Cardiac muscle cell (in vitro differentiated cells and primary cell): ENCODE measurements around the gene GALNT16. TPM values are rescaled to one million over a fixed set of nuclear protein-coding genes. Genes with fewer than 3 reads are reported as not detected.

Experiments used
- DNase-seq, 2 donors: peaks; one replicate each; pipeline versions ENCODE4 v3.0.0 to v3.0.0-alpha.2; 2010 to 2017; ENCODE audit warnings: low read depth in 1 of 2, low spot score in 1 of 2
- H3K27ac ChIP-seq: fragments of 200-600 bp; sonication (generic); 2 replicates; pipeline ENCODE4 v1.5.1; 2016
- H3K27me3 ChIP-seq: fragments of 200-600 bp; sonication (generic); 2 replicates; pipeline ENCODE4 v1.6.0; 2016; ENCODE audit warnings: control low read depth
- H3K36me3 ChIP-seq: fragments of 200-600 bp; sonication (generic); 2 replicates; pipeline ENCODE4 v1.5.1; 2016; ENCODE audit warnings: control low read depth
- H3K4me1 ChIP-seq: fragments of 200-600 bp; sonication (generic); 2 replicates; pipeline ENCODE4 v1.8.1; 2017; ENCODE audit warnings: low read depth, mild to moderate bottlenecking, mixed run types
- H3K4me3 ChIP-seq: fragments of 200-600 bp; sonication (generic); 2 replicates; pipeline ENCODE4 v1.5.1; 2016; ENCODE audit warnings: mild to moderate bottlenecking
- H3K9me3 ChIP-seq: fragments of 200-600 bp; sonication (generic); 2 replicates; pipeline ENCODE4 v1.5.1; 2017; ENCODE audit warnings: low read depth, mild to moderate bottlenecking, control low read depth
- polyA plus RNA-seq: library from polyadenylated mRNA; unstranded; fragments of >200 nt; fragmentation: Nextera tagmentation; extraction: Ambion mirVana; gene quantifications from 2 replicates; pipeline ENCODE4 v1.2.1, GENCODE V29; 2016
- total RNA-seq: library from RNA; depleted of rRNA; stranded (reverse); fragments of >200 nt; gene quantifications from 2 replicates; pipeline ENCODE4 v1.2.3, GENCODE V29; 2016
- TF ChIP-seq, protein P1 (sequence below): IDR thresholded peaks from 2 replicates; pipeline ENCODE4 v1.5.1; 2012; ENCODE audit warnings: low read depth, mild to moderate bottlenecking, low read length

GALNT16 gene
- total and polyA plus RNA-seq, 2 experiments from 2014 or later = 5.8 to 7.7 TPM

DNA sequence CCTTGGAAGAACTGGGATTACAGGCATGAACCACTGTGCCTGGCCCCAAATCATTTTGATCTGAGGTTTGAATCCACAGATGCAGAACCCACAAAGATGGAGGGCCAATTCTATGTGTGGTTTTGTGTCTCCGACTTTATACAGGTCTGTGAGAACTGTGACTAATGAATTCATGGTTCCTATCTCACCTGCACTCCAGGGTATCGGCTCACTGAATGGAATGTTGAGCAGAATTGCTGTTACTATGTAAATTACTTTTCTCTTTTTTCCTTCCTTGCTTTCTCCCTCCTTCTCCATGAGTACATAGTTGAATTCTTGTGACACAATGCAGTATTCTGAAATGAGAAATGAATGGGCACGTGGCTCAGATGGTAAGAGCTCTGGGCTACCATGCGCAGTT, 21.1 kb upstream of the GALNT16 start:
- TF ChIP-seq, protein P1, sequence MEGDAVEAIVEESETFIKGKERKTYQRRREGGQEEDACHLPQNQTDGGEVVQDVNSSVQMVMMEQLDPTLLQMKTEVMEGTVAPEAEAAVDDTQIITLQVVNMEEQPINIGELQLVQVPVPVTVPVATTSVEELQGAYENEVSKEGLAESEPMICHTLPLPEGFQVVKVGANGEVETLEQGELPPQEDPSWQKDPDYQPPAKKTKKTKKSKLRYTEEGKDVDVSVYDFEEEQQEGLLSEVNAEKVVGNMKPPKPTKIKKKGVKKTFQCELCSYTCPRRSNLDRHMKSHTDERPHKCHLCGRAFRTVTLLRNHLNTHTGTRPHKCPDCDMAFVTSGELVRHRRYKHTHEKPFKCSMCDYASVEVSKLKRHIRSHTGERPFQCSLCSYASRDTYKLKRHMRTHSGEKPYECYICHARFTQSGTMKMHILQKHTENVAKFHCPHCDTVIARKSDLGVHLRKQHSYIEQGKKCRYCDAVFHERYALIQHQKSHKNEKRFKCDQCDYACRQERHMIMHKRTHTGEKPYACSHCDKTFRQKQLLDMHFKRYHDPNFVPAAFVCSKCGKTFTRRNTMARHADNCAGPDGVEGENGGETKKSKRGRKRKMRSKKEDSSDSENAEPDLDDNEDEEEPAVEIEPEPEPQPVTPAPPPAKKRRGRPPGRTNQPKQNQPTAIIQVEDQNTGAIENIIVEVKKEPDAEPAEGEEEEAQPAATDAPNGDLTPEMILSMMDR = no peak
- H3K27ac ChIP-seq = no peak overlapping the region
- H3K9me3 ChIP-seq = no peaks in the 10 kb centered on the region

DNA sequence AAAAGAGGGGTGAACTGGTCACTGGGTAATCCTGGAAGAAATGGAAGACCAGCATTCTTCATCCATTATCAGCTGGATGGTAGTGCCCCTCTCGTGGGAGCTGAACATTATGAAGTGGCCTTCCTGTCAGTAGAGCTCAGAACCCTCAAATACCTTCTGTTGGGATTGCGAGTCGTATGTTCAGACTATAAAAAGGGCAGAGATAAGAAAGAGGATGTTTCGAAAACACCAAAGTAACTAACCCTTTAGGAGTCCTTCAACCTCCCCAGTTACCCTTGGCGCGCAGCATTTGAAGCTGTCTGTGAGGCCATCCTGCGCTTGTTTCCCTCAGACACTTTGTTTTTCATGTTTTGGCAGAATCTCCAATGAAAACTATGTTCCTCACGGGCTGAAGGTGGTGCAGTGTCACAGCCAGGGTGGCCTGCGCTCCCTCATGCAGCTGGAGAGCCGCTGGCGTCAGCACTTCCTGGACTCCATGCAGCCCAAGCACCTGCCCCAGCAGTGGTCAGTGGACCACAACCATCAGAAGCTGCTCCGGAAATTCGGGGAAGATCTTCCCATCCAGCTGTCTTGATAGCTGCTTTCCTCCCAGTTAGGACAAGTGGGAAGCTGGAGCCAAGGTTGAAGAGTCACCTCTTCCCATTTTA, 19.3 kb upstream of the GALNT16 start:
- Histone ChIP-seq H3K4me1 (peaks cover 12% of the 10 kb centered on the region), H3K27ac (peak overlapping the region; percentile 81), H3K9me3 (no peaks in the 10 kb centered on the region), H3K27me3 (no peaks in the 10 kb centered on the region), H3K36me3 (peaks cover 25% of the 10 kb centered on the region), H3K4me3 (no peak overlapping the region)
- TF ChIP-seq, protein P1 = no peak
- DNase-seq = peak in 1 of 2 donors; percentile 40

More for the DNA sequence above, 21.1 kb upstream of the GALNT16 start:
- Histone ChIP-seq H3K27me3 (no peaks in the 10 kb centered on the region), H3K36me3 (peaks cover 28% of the 10 kb centered on the region), H3K4me1 (peaks cover 12% of the 10 kb centered on the region), H3K4me3 (no peak overlapping the region)
- DNase-seq = no peak

- no peak for DNase-seq
- no peak overlapping the region for H3K4me3 ChIP-seq
- H3K27me3 ChIP-seq = no peaks in the 10 kb centered on the region
- H3K27ac ChIP-seq = no peak overlapping the region
- TF ChIP-seq, protein P1 = no peak
- H3K4me1 ChIP-seq = peaks cover 12% of the 10 kb centered on the region
- H3K36me3 ChIP-seq = peaks cover 17% of the 10 kb centered on the region
- H3K9me3 ChIP-seq = no peaks in the 10 kb centered on the region
Measured at GRCh38 chr14:69241577-69241976, 18.4 kb upstream of the GALNT16 start.

DNA sequence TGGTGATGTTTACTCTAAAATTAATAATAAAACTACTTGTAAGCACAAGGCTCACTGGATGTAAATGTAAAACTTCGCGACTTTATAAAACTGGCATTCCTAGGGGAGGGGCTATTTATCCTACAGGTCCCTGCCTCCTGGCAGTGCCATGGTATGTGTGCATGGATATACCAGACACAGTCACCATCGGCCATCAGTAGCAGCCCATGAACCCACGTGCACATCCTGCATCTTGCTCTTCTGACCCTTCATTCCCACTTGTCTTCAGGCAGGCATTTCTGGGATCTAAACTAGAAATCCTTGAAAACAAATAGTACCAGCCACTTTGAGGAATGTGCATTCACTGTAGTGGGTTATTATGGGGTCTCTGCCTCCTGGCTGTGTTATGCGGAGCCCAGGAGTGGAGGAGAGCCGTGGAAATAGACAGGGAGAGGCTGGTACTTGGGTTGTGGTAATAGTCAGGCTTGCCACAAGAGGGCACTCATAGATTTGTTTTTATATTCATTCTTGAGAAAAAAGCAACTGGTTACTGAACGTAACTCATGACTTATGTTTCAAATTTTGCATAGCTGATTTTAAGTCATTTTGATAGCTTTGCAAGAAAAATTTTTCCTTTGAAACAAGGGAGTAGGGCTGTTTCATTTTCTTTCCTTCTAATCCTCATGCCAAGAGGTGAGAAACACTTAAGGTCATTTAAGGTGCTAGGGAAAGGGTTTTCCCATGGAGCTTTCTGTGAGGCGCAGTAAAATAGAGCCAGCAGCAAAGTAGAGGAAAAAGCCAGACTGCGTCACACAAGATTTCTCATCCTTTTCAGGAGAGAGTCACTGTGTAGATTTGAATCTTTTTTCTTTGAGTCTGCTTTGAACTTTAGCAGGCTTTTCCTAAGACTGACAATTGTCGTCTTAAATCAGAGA, 17.4 kb upstream of the GALNT16 start:
- peaks cover 12% of the 10 kb centered on the region for H3K4me1 ChIP-seq
- peaks cover 10% of the 10 kb centered on the region for H3K36me3 ChIP-seq
- H3K27ac ChIP-seq = no peak overlapping the region
- H3K4me3 ChIP-seq = no peak overlapping the region
- H3K9me3 ChIP-seq = no peaks in the 10 kb centered on the region
- H3K27me3 ChIP-seq = no peaks in the 10 kb centered on the region
- TF ChIP-seq, protein P1 = peak; percentile 64
- peak; percentile 66 to 78 for DNase-seq

GRCh38 chr14:69244946-69245345, 15.0 kb upstream of the GALNT16 start:
- no peak for DNase-seq
- TF ChIP-seq, protein P1 = no peak

More at GRCh38 chr14:69244946-69245345, 15.0 kb upstream of the GALNT16 start:
- no peaks in the 10 kb centered on the region for H3K9me3 ChIP-seq
- H3K27ac ChIP-seq = no peak overlapping the region
- H3K36me3 ChIP-seq = no peaks in the 10 kb centered on the region
- H3K4me1 ChIP-seq = peaks cover 12% of the 10 kb centered on the region
- H3K27me3 ChIP-seq = no peaks in the 10 kb centered on the region
- H3K4me3 ChIP-seq = no peak overlapping the region
